Central memory CD8-positive, alpha-beta T cell (primary cell): ENCODE data around the gene L3MBTL4.

ENCODE experiments used
- ATAC-seq: fragments of 150-1000 bp; cut with Tn5 transposase; replicated peaks from 2 replicates; pipeline ENCODE4 v1.10.0; 2022; ENCODE audit warnings: mild to moderate bottlenecking, moderate FRiP score, moderate number of reproducible peaks; ENCODE audit not compliant: poor library complexity, severe bottlenecking; ENCODE audit errors: extremely low read depth
- DNase-seq, 2 donors: peaks; one replicate each; pipeline ENCODE4 v3.0.0; 2021; ENCODE audit warnings: low spot score in 2 of 2
- H3K27ac Mint-ChIP-seq: one replicate; pipeline ENCODE4 v1.8.0; 2022; ENCODE audit warnings: low read depth, mild to moderate bottlenecking, moderate library complexity, mixed read lengths
- H3K27me3 Mint-ChIP-seq: one replicate; pipeline ENCODE4 v1.8.0; 2022; ENCODE audit warnings: mixed read lengths
- H3K36me3 Mint-ChIP-seq: one replicate; pipeline ENCODE4 v1.8.0; 2022; ENCODE audit warnings: mild to moderate bottlenecking, moderate library complexity, mixed read lengths; ENCODE audit not compliant: insufficient read depth
- H3K4me1 Mint-ChIP-seq: one replicate; pipeline ENCODE4 v1.8.0; 2022; ENCODE audit warnings: mixed read lengths
- H3K4me3 Mint-ChIP-seq: one replicate; pipeline ENCODE4 v1.8.0; 2022; ENCODE audit warnings: mild to moderate bottlenecking, moderate library complexity, mixed read lengths
- H3K9me3 Mint-ChIP-seq: one replicate; pipeline ENCODE4 v1.8.0; 2022; ENCODE audit warnings: mixed read lengths

L3MBTL4 gene

GRCh38 chr18:6118080-6118479, 296.6 kb downstream of the L3MBTL4 start:
- Mint-ChIP-seq H3K36me3 (no peaks in the 10 kb centered on the region), H3K27me3 (no peaks in the 10 kb centered on the region), H3K4me1 (no peaks in the 10 kb centered on the region), H3K4me3 (no peak overlapping the region), H3K27ac (no peak overlapping the region), H3K9me3 (peaks cover 19% of the 10 kb centered on the region)
- ATAC-seq (no peak), DNase-seq (no peak)

GRCh38 chr18:6115710-6116109, 299.0 kb downstream of the L3MBTL4 start:
- no peak for DNase-seq
- Mint-ChIP-seq H3K4me1 (no peaks in the 10 kb centered on the region), H3K4me3 (no peak overlapping the region), H3K36me3 (no peaks in the 10 kb centered on the region), H3K27ac (no peak overlapping the region), H3K9me3 (peaks cover 24% of the 10 kb centered on the region), H3K27me3 (no peaks in the 10 kb centered on the region)
- ATAC-seq: no peak

- H3K9me3 Mint-ChIP-seq: peaks cover 30% of the 10 kb centered on the region
- no peaks in the 10 kb centered on the region for H3K36me3 Mint-ChIP-seq
- no peaks in the 10 kb centered on the region for H3K4me1 Mint-ChIP-seq
- no peak for DNase-seq
- no peak for ATAC-seq
- H3K4me3 Mint-ChIP-seq: no peak overlapping the region
- no peaks in the 10 kb centered on the region for H3K27me3 Mint-ChIP-seq
- H3K27ac Mint-ChIP-seq: no peak overlapping the region
Observed at GRCh38 chr18:6113650-6114049, 301.1 kb downstream of the L3MBTL4 start.

- no peak for ATAC-seq
- no peak for DNase-seq
- Mint-ChIP-seq H3K36me3 (no peaks in the 10 kb centered on the region), H3K9me3 (peaks cover 30% of the 10 kb centered on the region), H3K27me3 (no peaks in the 10 kb centered on the region), H3K4me1 (no peaks in the 10 kb centered on the region), H3K4me3 (no peak overlapping the region), H3K27ac (no peak overlapping the region)
Observed at GRCh38 chr18:6111726-6112125, 303.0 kb downstream of the L3MBTL4 start.

- peaks cover 20% of the 10 kb centered on the region for H3K9me3 Mint-ChIP-seq
- no peaks in the 10 kb centered on the region for H3K27me3 Mint-ChIP-seq
- no peaks in the 10 kb centered on the region for H3K36me3 Mint-ChIP-seq
- DNase-seq (no peak), ATAC-seq (no peak)
- H3K27ac Mint-ChIP-seq: no peak overlapping the region
- no peak overlapping the region for H3K4me3 Mint-ChIP-seq
- H3K4me1 Mint-ChIP-seq: no peaks in the 10 kb centered on the region
Observed at GRCh38 chr18:6109743-6110142, 305.0 kb downstream of the L3MBTL4 start.

GRCh38 chr18:6107794-6108193, 306.9 kb downstream of the L3MBTL4 start:
- Mint-ChIP-seq H3K36me3 (no peaks in the 10 kb centered on the region), H3K4me3 (no peak overlapping the region), H3K4me1 (no peaks in the 10 kb centered on the region), H3K27me3 (no peaks in the 10 kb centered on the region), H3K27ac (no peak overlapping the region), H3K9me3 (peaks cover 11% of the 10 kb centered on the region)
- DNase-seq: no peak
- no peak for ATAC-seq

- DNase-seq (no peak), ATAC-seq (no peak)
- Mint-ChIP-seq H3K4me1 (no peaks in the 10 kb centered on the region), H3K9me3 (peaks cover 24% of the 10 kb centered on the region), H3K27me3 (no peaks in the 10 kb centered on the region), H3K36me3 (peaks cover 2% of the 10 kb centered on the region), H3K27ac (no peak overlapping the region), H3K4me3 (no peak overlapping the region)
Observed at GRCh38 chr18:6106091-6106685, 308.5 kb downstream of the L3MBTL4 start.

GRCh38 chr18:6103741-6104140, 311.0 kb downstream of the L3MBTL4 start:
- peaks cover 2% of the 10 kb centered on the region for H3K36me3 Mint-ChIP-seq

GRCh38 chr18:6096730-6097129, 318.0 kb downstream of the L3MBTL4 start:
- Mint-ChIP-seq H3K36me3 (no peaks in the 10 kb centered on the region), H3K27ac (no peak overlapping the region), H3K9me3 (peaks cover 13% of the 10 kb centered on the region), H3K27me3 (no peaks in the 10 kb centered on the region), H3K4me1 (no peaks in the 10 kb centered on the region), H3K4me3 (no peak overlapping the region)
- DNase-seq (no peak), ATAC-seq (no peak)

More at GRCh38 chr18:6103741-6104140, 311.0 kb downstream of the L3MBTL4 start:
- DNase-seq (no peak), ATAC-seq (no peak)
- H3K4me1 Mint-ChIP-seq: no peaks in the 10 kb centered on the region
- no peak overlapping the region for H3K4me3 Mint-ChIP-seq
- H3K27ac Mint-ChIP-seq: no peak overlapping the region
- H3K27me3 Mint-ChIP-seq: no peaks in the 10 kb centered on the region
- H3K9me3 Mint-ChIP-seq: peaks cover 15% of the 10 kb centered on the region

- Mint-ChIP-seq H3K4me1 (peaks cover 6% of the 10 kb centered on the region), H3K27ac (no peak overlapping the region), H3K27me3 (no peaks in the 10 kb centered on the region), H3K4me3 (no peak overlapping the region), H3K36me3 (peaks cover 1% of the 10 kb centered on the region), H3K9me3 (peaks cover 12% of the 10 kb centered on the region)
- DNase-seq: no peak
- ATAC-seq: no peak
Observed at GRCh38 chr18:6088432-6088831, 326.3 kb downstream of the L3MBTL4 start.

- ATAC-seq: no peak
- DNase-seq: no peak
- peaks cover 6% of the 10 kb centered on the region for H3K4me1 Mint-ChIP-seq
- H3K27me3 Mint-ChIP-seq: no peaks in the 10 kb centered on the region
- peaks cover 12% of the 10 kb centered on the region for H3K9me3 Mint-ChIP-seq
- no peak overlapping the region for H3K27ac Mint-ChIP-seq
- peaks cover 1% of the 10 kb centered on the region for H3K36me3 Mint-ChIP-seq
- no peak overlapping the region for H3K4me3 Mint-ChIP-seq
Observed at GRCh38 chr18:6086731-6087130, 328.0 kb downstream of the L3MBTL4 start.

- DNase-seq (no peak), ATAC-seq (no peak)
- H3K27me3 Mint-ChIP-seq: no peaks in the 10 kb centered on the region
- H3K9me3 Mint-ChIP-seq: no peaks in the 10 kb centered on the region
- H3K4me1 Mint-ChIP-seq: no peaks in the 10 kb centered on the region
- peaks cover 2% of the 10 kb centered on the region for H3K36me3 Mint-ChIP-seq
- no peak overlapping the region for H3K27ac Mint-ChIP-seq
- H3K4me3 Mint-ChIP-seq: no peak overlapping the region
Observed at GRCh38 chr18:6079406-6079805, 335.3 kb downstream of the L3MBTL4 start.

GRCh38 chr18:6078877-6079276, 335.8 kb downstream of the L3MBTL4 start:
- Mint-ChIP-seq H3K4me1 (no peaks in the 10 kb centered on the region), H3K36me3 (peaks cover 2% of the 10 kb centered on the region), H3K4me3 (no peak overlapping the region), H3K27ac (no peak overlapping the region), H3K27me3 (no peaks in the 10 kb centered on the region), H3K9me3 (no peaks in the 10 kb centered on the region)
- ATAC-seq: no peak
- DNase-seq: no peak
